H1 (cell line): ENCODE data around the gene FBH1. TPM values are rescaled to one million over a fixed set of nuclear protein-coding genes. Genes with fewer than 3 reads are reported as not detected.

Source experiments
- CTCF ChIA-PET: fragments of 300-600 bp; sonication (Branson Sonifier 250); formaldehyde crosslinking; loops from one replicate; lab custom pipeline; 2021; ENCODE audit not compliant: partially characterized antibody; lab: Charles Lee
- POLR2A ChIA-PET: fragments of 300-600 bp; sonication (Branson Sonifier 250); formaldehyde crosslinking; loops from one replicate; lab custom pipeline; 2021; ENCODE audit warnings: inconsistent platforms; ENCODE audit not compliant: partially characterized antibody; lab: Charles Lee
- DNase-seq, 2 experiments: peaks; one replicate each; pipeline versions ENCODE4 v3.0.0 to v3.0.0-alpha.2; 2010 to 2022; ENCODE audit warnings: low spot score in 2 of 2, low read depth in 1 of 2, mixed read lengths in 1 of 2
- FAIRE-seq: peaks from 2 replicates; lab custom pipeline; 2011; peaks lifted over from hg19 to GRCh38; lab: Jason Lieb, UNC
- H2AFZ ChIP-seq: 2 replicates; pipeline ENCODE4 v1.8.1; 2012; ENCODE audit warnings: low read length, inconsistent platforms
- H2AK5ac ChIP-seq: 2 replicates; pipeline ENCODE4 v1.6.1; 2013; ENCODE audit warnings: low read depth, low read length
- H2BK120ac ChIP-seq: replicated peaks from 2 replicates; pipeline ENCODE3; 2013; ENCODE audit warnings: low read depth, low read length, inconsistent platforms
- H2BK12ac ChIP-seq: 2 replicates; pipeline ENCODE4 v1.6.1; 2013; ENCODE audit warnings: low read depth, low read length
- H2BK15ac ChIP-seq: 2 replicates; pipeline ENCODE4 v1.6.1; 2013; ENCODE audit warnings: low read length
- H2BK20ac ChIP-seq: 2 replicates; pipeline ENCODE4 v1.6.1; 2013; ENCODE audit warnings: low read length
- H2BK5ac ChIP-seq: 2 replicates; pipeline ENCODE4 v1.6.1; 2013; ENCODE audit warnings: low read depth, low read length
- H3K14ac ChIP-seq: 2 replicates; pipeline ENCODE4 v1.6.1; 2013; ENCODE audit warnings: inconsistent platforms; ENCODE audit not compliant: insufficient read length
- H3K18ac ChIP-seq: 2 replicates; pipeline ENCODE4 v1.6.1; 2013; ENCODE audit warnings: low read length; ENCODE audit errors: extremely low read depth
- H3K23ac ChIP-seq: 2 replicates; pipeline ENCODE4 v1.6.1; 2013; ENCODE audit warnings: inconsistent platforms; ENCODE audit not compliant: insufficient read length
- H3K23me2 ChIP-seq: 2 replicates; pipeline ENCODE4 v1.6.1; 2013; ENCODE audit warnings: low read depth, low read length
- H3K27ac ChIP-seq: 2 replicates; pipeline ENCODE4 v1.6.1; 2011; ENCODE audit warnings: low read depth, low read length, inconsistent platforms
- H3K27me3 ChIP-seq, 4 experiments: replicated peaks in 1 of 4; 1 replicate in 1 of 4; 2 replicates in 3 of 4; pipeline versions ENCODE4 v1.6.1 to v1.8.1; 2011 to 2013; ENCODE audit warnings: low read length in 3 of 4, mild to moderate bottlenecking in 3 of 4, inconsistent platforms in 2 of 4, mixed read lengths in 2 of 4, moderate library complexity in 1 of 4; ENCODE audit not compliant: control insufficient read depth in 3 of 4, insufficient read depth in 3 of 4; ENCODE audit errors: extremely low read depth in 1 of 4
- H3K36me3 ChIP-seq, 4 experiments: 2 replicates each; pipeline versions ENCODE4 v1.6.1 to v1.8.1; 2011 to 2013; ENCODE audit warnings: mild to moderate bottlenecking in 4 of 4, low read length in 3 of 4, moderate library complexity in 2 of 4, control low read depth in 1 of 4, inconsistent platforms in 1 of 4; ENCODE audit not compliant: insufficient read depth in 4 of 4, control insufficient read depth in 2 of 4
- H3K4ac ChIP-seq: replicated peaks from 2 replicates; pipeline ENCODE3; 2013; ENCODE audit warnings: low read length, low read depth, mixed read lengths, inconsistent platforms; ENCODE audit not compliant: insufficient read length
- H3K4me1 ChIP-seq, 4 experiments: replicated peaks in 1 of 4; 1 replicate in 1 of 4; 2 replicates in 3 of 4; pipeline versions ENCODE4 v1.6.1 to v1.8.1; 2011 to 2013; ENCODE audit warnings: low read length in 3 of 4, inconsistent platforms in 2 of 4, mixed read lengths in 1 of 4; ENCODE audit not compliant: insufficient read depth in 4 of 4, control insufficient read depth in 3 of 4
- H3K4me2 ChIP-seq, 2 experiments: 2 replicates each; pipeline versions ENCODE4 v1.6.1 to v1.8.1; 2011 to 2013; ENCODE audit warnings: low read depth in 2 of 2, low read length in 2 of 2, control low read depth in 1 of 2, inconsistent platforms in 1 of 2, mild to moderate bottlenecking in 1 of 2; ENCODE audit not compliant: insufficient read depth in 1 of 2
- H3K4me3 ChIP-seq, 4 experiments: fragments of 200-600, 300-600 bp in 1 of 4; sonication (generic), shearing (Covaris generic), sonication (Bioruptor Twin) in 1 of 4; 2 replicates each; pipeline versions ENCODE4 v1.5.1 to v1.8.1; 2011 to 2016; ENCODE audit warnings: low read length in 4 of 4, low read depth in 3 of 4, control low read depth in 2 of 4, inconsistent platforms in 2 of 4, mild to moderate bottlenecking in 2 of 4, mixed read lengths in 1 of 4, moderate library complexity in 1 of 4; ENCODE audit not compliant: insufficient read depth in 2 of 4; ENCODE audit errors: extremely low read depth in 1 of 4
- H3K56ac ChIP-seq: replicated peaks from 2 replicates; pipeline ENCODE3; 2013; ENCODE audit warnings: low read depth, mild to moderate bottlenecking, mixed read lengths, low read length, inconsistent platforms; ENCODE audit not compliant: insufficient read length
- H3K79me1 ChIP-seq: 2 replicates; pipeline ENCODE4 v1.6.1; 2013; ENCODE audit warnings: low read depth, low read length, control low read depth
- H3K79me2 ChIP-seq, 2 experiments: 2 replicates each; pipeline versions ENCODE4 v1.6.1 to v1.8.1; 2012 to 2013; ENCODE audit warnings: low read length in 2 of 2, mild to moderate bottlenecking in 2 of 2, inconsistent platforms in 1 of 2; ENCODE audit not compliant: insufficient read depth in 2 of 2, control insufficient read depth in 1 of 2
- H3K9ac ChIP-seq, 4 experiments: replicated peaks in 1 of 4; 1 replicate in 1 of 4; 2 replicates in 3 of 4; pipeline versions ENCODE4 v1.6.1 to v1.8.1; 2011 to 2013; ENCODE audit warnings: low read depth in 3 of 4, low read length in 3 of 4, control low read depth in 2 of 4, mild to moderate bottlenecking in 2 of 4, moderate library complexity in 2 of 4, inconsistent platforms in 1 of 4; ENCODE audit errors: extremely low read depth in 1 of 4
- H3K9me3 ChIP-seq, 2 experiments: 2 replicates each; pipeline versions ENCODE4 v1.6.1 to v1.8.1; 2012 to 2013; ENCODE audit warnings: mild to moderate bottlenecking in 2 of 2, moderate library complexity in 2 of 2, control low read depth in 1 of 2, inconsistent platforms in 1 of 2, low read depth in 1 of 2, low read length in 1 of 2, mixed read lengths in 1 of 2; ENCODE audit not compliant: insufficient read depth in 2 of 2
- H4K20me1 ChIP-seq, 2 experiments: replicated peaks in 1 of 2; 2 replicates each; pipeline versions ENCODE3 to v1.8.1; 2011 to 2013; ENCODE audit warnings: inconsistent platforms in 2 of 2, low read length in 2 of 2, mild to moderate bottlenecking in 1 of 2; ENCODE audit not compliant: insufficient read depth in 2 of 2, control insufficient read depth in 1 of 2
- H4K5ac ChIP-seq: 2 replicates; pipeline ENCODE4 v1.6.1; 2013; ENCODE audit warnings: low read length, low read depth, mixed read lengths, inconsistent platforms; ENCODE audit not compliant: insufficient read length
- H4K8ac ChIP-seq: 2 replicates; pipeline ENCODE4 v1.8.0; 2013; ENCODE audit warnings: mild to moderate bottlenecking, moderate library complexity, low read length, inconsistent platforms; ENCODE audit not compliant: insufficient read depth; ENCODE audit errors: extremely low read depth
- H4K91ac ChIP-seq: replicated peaks from 2 replicates; pipeline ENCODE3; 2013; ENCODE audit warnings: low read length, mixed read lengths, inconsistent platforms; ENCODE audit not compliant: insufficient read length
- ASH2L ChIP-seq: fragments of 200-600, 300-600 bp; sonication (generic); IDR thresholded peaks from one replicate; pipeline ENCODE4 v1.7.1; 2017; ENCODE audit warnings: low read length
- CHD2 ChIP-seq: IDR thresholded peaks from 2 replicates; pipeline ENCODE4 v1.6.1; 2012; ENCODE audit warnings: low read length, improper control_type of control experiment
- NANOG ChIP-seq: IDR thresholded peaks from 2 replicates; pipeline ENCODE4 v1.6.1; 2011; ENCODE audit warnings: low read length, low read depth, mild to moderate bottlenecking, inconsistent platforms; ENCODE audit not compliant: insufficient read depth, poor library complexity, severe bottlenecking
- RXRA ChIP-seq: IDR thresholded peaks from 2 replicates; pipeline ENCODE4 v1.6.1; 2011; ENCODE audit warnings: low read depth, mild to moderate bottlenecking, low read length, moderate library complexity; ENCODE audit not compliant: insufficient read depth
- TAF7 ChIP-seq: optimal IDR thresholded peaks from 2 replicates; pipeline ENCODE3; 2011; ENCODE audit warnings: low read depth, mild to moderate bottlenecking, inconsistent platforms, low read length, moderate library complexity, borderline replicate concordance
- YY1 ChIP-seq: IDR thresholded peaks from 2 replicates; pipeline ENCODE4 v1.6.1; 2011; ENCODE audit warnings: low read depth, mild to moderate bottlenecking, low read length
- WGBS, 2 experiments: shearing (Covaris generic) in 1 of 2; methylation state at CpG; one replicate each; pipeline versions ENCODE4 v1.1.6 to v1.1.7; 2013 to 2015; ENCODE audit warnings: low lambda C conversion rate in 2 of 2, mixed read lengths in 2 of 2, inconsistent platforms in 1 of 2, low coverage in 1 of 2, missing lambda C conversion rate in 1 of 2; ENCODE audit not compliant: insufficient replicate concordance in 2 of 2, insufficient coverage in 1 of 2, insufficient read length in 1 of 2; ENCODE audit errors: extremely low coverage in 1 of 2, missing lambda C conversion rate in 1 of 2; 5-methylcytosine and 5-hydroxymethylcytosine counted together
- polyA plus RNA-seq, 7 experiments: library from polyadenylated mRNA; depleted of rRNA in 3 of 7; stranded (reverse) in 5 of 7; unstranded in 2 of 7; fragments of >200 nt in 5 of 7; fragments of 200-250 nt in 2 of 7; gene quantifications; 1 replicate in 5 of 7; 2 replicates in 1 of 7; 4 replicates in 1 of 7; pipeline versions ENCODE4 v1.2.1 to v1.2.3, GENCODE V29; 2011 to 2013; ENCODE audit warnings: missing spikeins in 2 of 7, mixed read lengths in 2 of 7
- total RNA-seq: library from RNA; stranded (reverse); fragmentation: NEBNext Ultra II Directional; extraction: Animal tissue kit (Norgen Biotek cat#: 25700); gene quantifications from 2 replicates; pipeline ENCODE4 v1.2.1, GENCODE V29; 2021

The FBH1 gene
- total and polyA plus RNA-seq, 2 of the 8 experiments (the other 6 are each of a cell fraction or from before 2014, with no cell fraction given), result 31.1 to 51.8 TPM

- no peak overlapping the region for H3K23ac ChIP-seq
- DNase-seq, result no peak
Observed at GRCh38 chr10:5892007-5892406, 2.0 kb downstream of the FBH1 start.

More at GRCh38 chr10:5892007-5892406, 2.0 kb downstream of the FBH1 start:
- POLR2A ChIA-PET, result interaction anchor here (0.7 to 4.4 kb wide), 3 partner anchors 48 to 81 kb away, joined by 3 to 17 read pairs (median 4); partner anchors contain the start of gene GDI2
- no peak overlapping the region for H3K27ac ChIP-seq
- H4K91ac ChIP-seq, result no peak overlapping the region
- H3K4me1 ChIP-seq, result peaks cover 5 to 14% (median 7%) of the 10 kb centered on the region in 4 experiments; a peak in 6 of 7 replicates
- no peak overlapping the region for H2BK20ac ChIP-seq
- H3K79me2 ChIP-seq, result peaks cover 8 to 63% of the 10 kb centered on the region in 2 experiments
- no peak overlapping the region for H3K4ac ChIP-seq
- no peaks in the 10 kb centered on the region; a peak in 1 of 7 replicates for H3K27me3 ChIP-seq
- no peak overlapping the region for H2BK12ac ChIP-seq
- no peak overlapping the region for H3K18ac ChIP-seq
- CTCF ChIA-PET, result interaction anchor here (0.6 to 1.6 kb wide), 3 partner anchors 29 to 373 kb away, joined by 3 to 6 read pairs (median 3); no protein-coding TSS in a partner anchor
- FAIRE-seq, result no peak
- no peak overlapping the region for H3K9ac ChIP-seq
- H4K8ac ChIP-seq, result no peak overlapping the region
- no peak overlapping the region for H2AK5ac ChIP-seq
- no peak overlapping the region for H2AFZ ChIP-seq
- no peak overlapping the region for H3K4me3 ChIP-seq
- H3K14ac ChIP-seq, result no peak overlapping the region
- no peak overlapping the region; a peak in 1 of 4 replicates for H3K4me2 ChIP-seq
- 90% methylated on average over 8 of the region's 8 CpGs; no CpG with 5 or more reads in 1 of the 2 experiments for WGBS, 2 experiments
- peaks cover 13% of the 10 kb centered on the region for H3K23me2 ChIP-seq
- H3K56ac ChIP-seq, result no peak overlapping the region
- no peak for TF ChIP-seq NANOG
- no peak for TF ChIP-seq YY1
- TF ChIP-seq ASH2L, result no peak
- TF ChIP-seq CHD2, result no peak
- TF ChIP-seq RXRA, result no peak
- no peak for TF ChIP-seq TAF7
- no peak overlapping the region for H4K5ac ChIP-seq
- no peak overlapping the region for H2BK5ac ChIP-seq
- no peak overlapping the region for H2BK120ac ChIP-seq
- H2BK15ac ChIP-seq, result no peak overlapping the region
- H3K9me3 ChIP-seq, result no peaks in the 10 kb centered on the region
- peaks cover 23 to 25% of the 10 kb centered on the region in 2 experiments for H4K20me1 ChIP-seq
- peaks cover 0 to 35% (median 12%) of the 10 kb centered on the region in 4 experiments; a peak in 5 of 8 replicates for H3K36me3 ChIP-seq
- H3K79me1 ChIP-seq, result peaks cover 21% of the 10 kb centered on the region
